ENCODE results near the gene NEB.

- TF ChIP-seq CTCF (conservative IDR thresholded peaks at IDR 0.05; ENCODE audit: low read depth, low read length) (no peak), MAFK (IDR thresholded peaks at IDR 0.05; ENCODE audit: low read depth, low read length) (no peak), CHD1 (IDR thresholded peaks at IDR 0.05; ENCODE audit: low read depth, low read length) (no peak), USF2 (IDR thresholded peaks at IDR 0.05; ENCODE audit: low read depth, low read length) (no peak), ELK1 (IDR thresholded peaks at IDR 0.05; ENCODE audit: borderline replicate concordance, low read depth, low read length) (no peak), POLR2A (IDR thresholded peaks at IDR 0.05; ENCODE audit: low read depth, low read length) (no peak), MXI1 (IDR thresholded peaks at IDR 0.05; ENCODE audit: borderline replicate concordance, low read depth, low read length) (no peak)
These were observed 119.5 kb downstream of the NEB start for GRCh38 chr2:151614606-151615306.

Data from IMR-90 (cell line).